HepG2 (cell line): ENCODE data around the gene MRPL38. TPM values are rescaled to one million over a fixed set of nuclear protein-coding genes. Genes with fewer than 3 reads are reported as not detected.

ENCODE experiments used
- ATF2 ChIP-seq: sonication (generic); formaldehyde crosslinking; IDR thresholded peaks from 2 replicates; pipeline ENCODE4 v1.4.0; 2020; ENCODE audit warnings: missing genetic modification reagents
- ETV5 ChIP-seq: IDR thresholded peaks from 2 replicates; pipeline ENCODE4 v1.6.1; 2018; ENCODE audit warnings: missing biosample characterization, missing genetic modification reagents, inconsistent platforms, borderline replicate concordance
- HHEX ChIP-seq: IDR thresholded peaks from 2 replicates; pipeline ENCODE4 v1.6.1; 2016; ENCODE audit warnings: control low read depth
- NFAT5 ChIP-seq: sonication (generic); formaldehyde crosslinking; IDR thresholded peaks from 2 replicates; pipeline ENCODE4 v1.4.0; 2020; ENCODE audit warnings: missing genetic modification reagents
- PATZ1 ChIP-seq: sonication (generic); formaldehyde crosslinking; IDR thresholded peaks from 2 replicates; pipeline ENCODE4 v1.4.0; 2020; ENCODE audit warnings: missing genetic modification reagents
- RFXANK ChIP-seq: IDR thresholded peaks from 2 replicates; pipeline ENCODE4 v1.6.1; 2016
- SALL2 ChIP-seq: sonication (generic); formaldehyde crosslinking; IDR thresholded peaks from 2 replicates; pipeline ENCODE4 v1.8.1; 2023; ENCODE audit warnings: mild to moderate bottlenecking, missing genetic modification reagents, inconsistent platforms
- SETDB1 ChIP-seq: sonication (generic); formaldehyde crosslinking; IDR thresholded peaks from 2 replicates; pipeline ENCODE4 v1.5.1; 2020; ENCODE audit warnings: missing genetic modification reagents, mild to moderate bottlenecking, borderline replicate concordance
- STAG1 ChIP-seq: sonication (generic); formaldehyde crosslinking; IDR thresholded peaks from 2 replicates; pipeline ENCODE4 v1.4.0; 2020; ENCODE audit warnings: missing genetic modification reagents
- STAT5B ChIP-seq: sonication (generic); formaldehyde crosslinking; IDR thresholded peaks from 2 replicates; pipeline ENCODE4 v1.4.0; 2020; ENCODE audit warnings: missing genetic modification reagents
- TEF ChIP-seq: sonication (generic); formaldehyde crosslinking; IDR thresholded peaks from 2 replicates; pipeline ENCODE4 v1.5.0; 2020; ENCODE audit warnings: missing genetic modification reagents
- ZFP36L1 ChIP-seq: sonication (generic); formaldehyde crosslinking; IDR thresholded peaks from 2 replicates; pipeline ENCODE4 v1.8.0; 2022; ENCODE audit warnings: mild to moderate bottlenecking, missing genetic modification reagents, moderate library complexity
- ZFP36L2 ChIP-seq: sonication (generic); formaldehyde crosslinking; IDR thresholded peaks from 2 replicates; pipeline ENCODE4 v1.4.0; 2020; ENCODE audit warnings: missing genetic modification reagents
- ZNF124 ChIP-seq: sonication (generic); formaldehyde crosslinking; IDR thresholded peaks from 2 replicates; pipeline ENCODE4 v1.4.0; 2020; ENCODE audit warnings: missing genetic modification reagents
- ZNF17 ChIP-seq: sonication (generic); formaldehyde crosslinking; IDR thresholded peaks from 2 replicates; pipeline ENCODE4 v1.5.0; 2020; ENCODE audit warnings: mild to moderate bottlenecking, missing genetic modification reagents
- ZNF460 ChIP-seq: sonication (generic); formaldehyde crosslinking; IDR thresholded peaks from 2 replicates; pipeline ENCODE4 v1.5.1; 2020; ENCODE audit warnings: missing genetic modification reagents, mild to moderate bottlenecking, borderline replicate concordance
- ZNF607 ChIP-seq: sonication (generic); formaldehyde crosslinking; IDR thresholded peaks from 2 replicates; pipeline ENCODE4 v1.5.1; 2020; ENCODE audit warnings: missing genetic modification reagents, mild to moderate bottlenecking, borderline replicate concordance
- ZNF616 ChIP-seq: sonication (generic); formaldehyde crosslinking; IDR thresholded peaks from 2 replicates; pipeline ENCODE4 v1.5.0; 2020; ENCODE audit warnings: low read depth, mild to moderate bottlenecking, missing genetic modification reagents
- ZUFSP ChIP-seq: sonication (generic); formaldehyde crosslinking; IDR thresholded peaks from 2 replicates; pipeline ENCODE4 v1.9.0; 2021; ENCODE audit warnings: missing genetic modification reagents, mild to moderate bottlenecking, borderline replicate concordance
- polyA plus RNA-seq, 8 experiments: library from polyadenylated mRNA; depleted of rRNA in 3 of 8; stranded (reverse) in 7 of 8; unstranded in 1 of 8; fragments of >200 nt; fragmentation: Illumina TruSeq in 4 of 8; extraction: Trizol in 4 of 8; gene quantifications; 2 replicates each; pipeline versions ENCODE4 v1.2.1 to v1.2.3, GENCODE V29; 2011 to 2016; ENCODE audit warnings: low read depth in 4 of 8, missing spikeins in 1 of 8, mixed read lengths in 1 of 8; ENCODE audit not compliant: insufficient read depth in 1 of 8
- total RNA-seq, 5 experiments: library from RNA; depleted of rRNA; stranded (reverse); fragments of >200 nt; fragmentation: Illumina TruSeq; extraction: Trizol; gene quantifications; 2 replicates each; pipeline ENCODE4 v1.2.3, GENCODE V29; 2016; ENCODE audit warnings: low read depth in 1 of 5

The MRPL38 gene
- total and polyA plus RNA-seq, 2 of the 13 experiments (the other 11 are each of a cell fraction or from before 2014, with no cell fraction given), result 83.7 to 125 TPM

- TF ChIP-seq HHEX (CRISPR knock-in tag), result no peak
- no peak for TF ChIP-seq ZNF124 (CRISPR knock-in tag)
- TF ChIP-seq ZNF616 (CRISPR knock-in tag), result no peak
- no peak for TF ChIP-seq ZUFSP
- TF ChIP-seq ZFP36L2 (CRISPR knock-in tag), result no peak
- TF ChIP-seq ZNF460 (CRISPR knock-in tag), result no peak
- TF ChIP-seq ZFP36L1 (CRISPR knock-in tag), result no peak
- 0 out of 2 replicates have a peak, but pooled peaks have one; percentile 54 for TF ChIP-seq ZNF607 (CRISPR knock-in tag)
- no peak for TF ChIP-seq STAG1 (CRISPR knock-in tag)
- TF ChIP-seq ZNF17 (CRISPR knock-in tag), result no peak
- no peak for TF ChIP-seq RFXANK
- 0 out of 2 replicates have a peak, but pooled peaks have one; percentile 21 for TF ChIP-seq ETV5 (CRISPR knock-in tag)
- TF ChIP-seq NFAT5 (CRISPR knock-in tag), result no peak
- no peak for TF ChIP-seq TEF
- no peak for TF ChIP-seq SALL2 (CRISPR knock-in tag)
- no peak for TF ChIP-seq PATZ1 (CRISPR knock-in tag)
- no peak for TF ChIP-seq STAT5B (CRISPR knock-in tag)
- TF ChIP-seq ATF2 (CRISPR knock-in tag), result no peak
- no peak for TF ChIP-seq SETDB1
Measured at GRCh38 chr17:75894049-75894733, 10.5 kb downstream of the MRPL38 start (continued).
